HCT116 (cell line): ENCODE measurements around the gene KIAA2012.

Experiments used
- ELF1 ChIP-seq: IDR thresholded peaks from 2 replicates; pipeline ENCODE4 v1.6.1; 2012; ENCODE audit warnings: low read depth, borderline replicate concordance
- EZH2phosphoT487 ChIP-seq: fragments of 200-600 bp; IDR thresholded peaks from 2 replicates; pipeline ENCODE4 v1.6.1; 2018; ENCODE audit warnings: antibody characterized with exemption, borderline replicate concordance
- POLR2A ChIP-seq: IDR thresholded peaks from 2 replicates; pipeline ENCODE4 v1.7.0; 2011; ENCODE audit warnings: borderline replicate concordance; ENCODE audit not compliant: insufficient read depth, insufficient read length; ENCODE audit errors: extremely low read depth
- SP1 ChIP-seq: IDR thresholded peaks from 2 replicates; pipeline ENCODE4 v1.6.1; 2012; ENCODE audit warnings: low read depth
- TF ChIP-seq, protein P1 (sequence below), 3 experiments: fragments of 200-600 bp in 1 of 3; sonication (generic) in 1 of 3; IDR thresholded peaks in 2 of 3; conservative IDR thresholded peaks in 1 of 3; 2 replicates each; pipeline ENCODE4 v1.5.1; 2012 to 2017; ENCODE audit warnings: low read depth in 2 of 3, low read length in 2 of 3, antibody characterized with exemption in 1 of 3, borderline replicate concordance in 1 of 3, control low read depth in 1 of 3, mild to moderate bottlenecking in 1 of 3, mixed read lengths in 1 of 3, mixed run types in 1 of 3, moderate library complexity in 1 of 3; ENCODE audit not compliant: insufficient read depth in 1 of 3
- TF ChIP-seq, protein P2 (sequence below): IDR thresholded peaks from 2 replicates; pipeline ENCODE4 v1.6.1; 2012

DNA sequence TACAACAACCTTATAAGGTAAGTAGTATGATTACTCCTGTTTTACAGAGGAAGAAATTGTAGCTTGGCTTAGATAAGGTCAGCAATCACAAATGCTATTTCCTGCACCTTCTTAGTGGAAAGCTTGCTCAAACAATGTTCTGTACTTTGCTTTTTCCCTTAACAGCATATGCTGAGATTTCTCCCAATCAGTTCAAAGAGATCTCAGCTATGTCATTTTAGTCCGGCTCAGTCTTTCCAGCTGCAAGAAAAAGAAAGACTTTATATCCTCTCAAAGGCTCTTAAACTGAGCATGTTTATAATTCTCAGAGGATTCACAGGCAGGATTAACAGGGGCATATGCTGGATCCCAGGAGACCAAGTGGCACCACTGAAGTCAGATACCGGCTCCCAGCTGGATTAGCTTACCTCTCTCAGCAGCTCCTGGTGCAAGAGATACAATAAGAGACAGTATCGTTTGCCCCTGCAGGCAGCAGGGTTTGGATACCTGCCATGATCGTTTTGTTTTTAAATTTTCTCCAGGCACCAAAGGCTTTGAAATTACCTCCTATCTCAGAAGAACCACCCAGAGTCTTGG lies 29.5 kb downstream of the KIAA2012 start:
- TF ChIP-seq, protein P1, sequence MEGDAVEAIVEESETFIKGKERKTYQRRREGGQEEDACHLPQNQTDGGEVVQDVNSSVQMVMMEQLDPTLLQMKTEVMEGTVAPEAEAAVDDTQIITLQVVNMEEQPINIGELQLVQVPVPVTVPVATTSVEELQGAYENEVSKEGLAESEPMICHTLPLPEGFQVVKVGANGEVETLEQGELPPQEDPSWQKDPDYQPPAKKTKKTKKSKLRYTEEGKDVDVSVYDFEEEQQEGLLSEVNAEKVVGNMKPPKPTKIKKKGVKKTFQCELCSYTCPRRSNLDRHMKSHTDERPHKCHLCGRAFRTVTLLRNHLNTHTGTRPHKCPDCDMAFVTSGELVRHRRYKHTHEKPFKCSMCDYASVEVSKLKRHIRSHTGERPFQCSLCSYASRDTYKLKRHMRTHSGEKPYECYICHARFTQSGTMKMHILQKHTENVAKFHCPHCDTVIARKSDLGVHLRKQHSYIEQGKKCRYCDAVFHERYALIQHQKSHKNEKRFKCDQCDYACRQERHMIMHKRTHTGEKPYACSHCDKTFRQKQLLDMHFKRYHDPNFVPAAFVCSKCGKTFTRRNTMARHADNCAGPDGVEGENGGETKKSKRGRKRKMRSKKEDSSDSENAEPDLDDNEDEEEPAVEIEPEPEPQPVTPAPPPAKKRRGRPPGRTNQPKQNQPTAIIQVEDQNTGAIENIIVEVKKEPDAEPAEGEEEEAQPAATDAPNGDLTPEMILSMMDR (IDR thresholded peaks at IDR 0.05 in 2 of 3, conservative IDR thresholded peaks at IDR 0.05 in 1 of 3; ENCODE audit: borderline replicate concordance in 1 of 3, insufficient read depth in 1 of 3, low read depth in 2 of 3, low read length in 2 of 3): no peak
- TF ChIP-seq POLR2A: no peak
- TF ChIP-seq SP1: no peak
- TF ChIP-seq ELF1: no peak
- TF ChIP-seq EZH2phosphoT487: no peak
- TF ChIP-seq, protein P2, sequence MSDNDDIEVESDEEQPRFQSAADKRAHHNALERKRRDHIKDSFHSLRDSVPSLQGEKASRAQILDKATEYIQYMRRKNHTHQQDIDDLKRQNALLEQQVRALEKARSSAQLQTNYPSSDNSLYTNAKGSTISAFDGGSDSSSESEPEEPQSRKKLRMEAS: no peak
